HG03103 (cell line): ENCODE measurements around the gene FSHB.
"Not testable (repeated sequence)": the region's sequence is repeated elsewhere in the genome, so short reads cannot be mapped to it uniquely, and the experiment has no call there.

Source experiments
- ATAC-seq: cut with Tn5 transposase; IDR thresholded peaks from one replicate; pipeline ENCODE4 v1.9.1; 2021; ENCODE audit warnings: low read depth; ENCODE audit not compliant: unreplicated experiment

The FSHB gene

GRCh38 chr11:30260813-30261212, 30.0 kb downstream of the FSHB start:
- no peak for ATAC-seq

- no peak for ATAC-seq
These were observed 31.0 kb downstream of the FSHB start for GRCh38 chr11:30261821-30262220.

DNA sequence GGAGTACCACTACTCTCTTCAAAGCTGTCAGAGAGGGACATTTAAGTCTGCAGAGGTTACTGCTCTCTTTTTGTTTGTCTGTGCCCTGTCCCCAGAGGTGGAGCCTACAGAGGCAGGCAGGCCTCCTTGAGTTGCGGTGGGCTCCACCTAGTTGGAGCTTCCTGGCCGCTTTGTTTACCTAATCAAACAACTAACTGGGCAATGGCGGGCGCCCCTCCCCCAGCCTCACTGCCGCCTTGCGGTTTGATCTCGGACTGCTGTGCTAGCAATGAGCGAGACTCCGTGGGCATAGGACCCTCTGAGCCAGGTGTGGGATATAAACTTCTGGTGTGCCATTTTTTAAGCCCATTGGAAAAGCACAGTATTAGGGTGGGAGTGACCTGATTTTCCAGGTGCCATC, 37.8 kb downstream of the FSHB start:
- not testable (repeated sequence) for ATAC-seq

DNA sequence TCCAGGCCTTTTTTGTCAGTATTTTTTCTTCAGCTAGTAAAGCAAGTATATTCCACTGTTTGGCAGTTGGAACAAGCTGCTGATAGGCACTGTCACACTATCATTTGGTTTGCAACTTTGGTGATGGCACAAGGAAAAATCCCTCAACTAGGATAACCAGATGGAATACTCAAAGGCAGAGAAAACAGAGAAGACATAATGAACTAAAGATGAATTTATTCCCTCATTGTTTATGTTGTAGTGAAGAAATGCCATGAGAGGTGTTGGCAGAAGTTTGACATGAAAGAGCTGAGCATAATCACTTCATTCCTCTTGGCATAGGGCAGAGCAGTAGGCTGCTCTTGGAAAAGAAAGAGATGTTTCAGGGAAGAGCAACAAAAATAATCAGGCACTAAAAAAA, 39.9 kb downstream of the FSHB start:
- no peak for ATAC-seq

GRCh38 chr11:30277176-30277575, 46.4 kb downstream of the FSHB start:
- ATAC-seq, result no peak

GRCh38 chr11:30279796-30280195, 49.0 kb downstream of the FSHB start:
- ATAC-seq, result no peak

DNA sequence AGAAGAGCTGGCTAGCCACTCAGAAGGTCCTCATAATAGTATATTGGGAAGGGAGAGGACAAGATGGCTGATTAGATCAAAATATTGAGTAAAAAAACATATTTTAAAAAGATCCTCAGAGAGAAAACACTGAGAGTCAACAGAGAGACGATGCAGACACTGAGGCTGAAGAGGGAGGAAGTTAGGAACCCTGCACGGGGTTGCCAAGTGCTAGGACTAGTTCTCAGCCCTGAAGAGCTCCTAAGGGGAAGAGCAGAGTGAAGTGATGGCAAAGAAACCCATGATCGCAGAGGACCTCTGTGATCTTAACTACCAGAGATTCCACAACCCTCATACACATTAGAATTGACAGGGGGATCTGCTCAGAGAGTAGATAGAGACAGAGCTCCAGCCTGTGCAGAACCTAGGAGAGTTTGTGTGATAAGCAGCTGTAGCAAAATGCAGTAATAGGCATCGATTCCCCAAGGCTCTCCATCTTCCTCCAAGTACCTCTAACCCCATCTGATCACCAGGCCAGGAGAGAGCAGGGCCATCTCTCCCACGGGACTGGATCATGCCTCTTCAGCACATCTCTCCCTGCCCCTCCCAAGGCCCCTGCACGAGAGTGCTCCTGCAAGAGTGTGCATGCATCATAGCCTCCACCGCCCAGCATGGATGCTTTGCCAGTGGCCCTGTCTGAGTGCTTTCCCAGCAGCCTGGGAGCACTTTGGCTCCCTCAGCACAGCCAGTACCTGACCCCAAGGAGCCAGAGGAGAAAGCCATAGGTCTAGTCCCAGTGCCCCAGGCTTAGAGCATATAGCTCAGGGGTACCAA, 50.9 kb downstream of the FSHB start:
- ATAC-seq, result peak; percentile 28

- peak; percentile 74 for ATAC-seq
These were observed 51.4 kb downstream of the FSHB start for GRCh38 chr11:30282289-30282631.
